Skeletal muscle satellite cell (primary cell): ENCODE results near the gene ABCG4. TPM values are rescaled to one million over a fixed set of nuclear protein-coding genes. Genes with fewer than 3 reads are reported as not detected.
"Not testable (repeated sequence)": the region's sequence is repeated elsewhere in the genome, so short reads cannot be mapped to it uniquely, and the experiment has no call there.

Experiments
- H3K27me3 ChIP-seq: 2 replicates; pipeline ENCODE4 v1.7.0; 2013; ENCODE audit warnings: low read length; ENCODE audit not compliant: control insufficient read depth, insufficient read depth
- H3K36me3 ChIP-seq: 2 replicates; pipeline ENCODE4 v1.7.0; 2013; ENCODE audit warnings: mild to moderate bottlenecking, control low read depth, low read length; ENCODE audit not compliant: insufficient read depth
- H3K4me1 ChIP-seq: 2 replicates; pipeline ENCODE4 v1.7.0; 2013; ENCODE audit warnings: low read length; ENCODE audit not compliant: control insufficient read depth, insufficient read depth
- H3K4me2 ChIP-seq: 2 replicates; pipeline ENCODE4 v1.7.0; 2013; ENCODE audit warnings: mild to moderate bottlenecking, low read length
- H3K4me3 ChIP-seq: 2 replicates; pipeline ENCODE4 v1.7.0; 2013; ENCODE audit warnings: low read length
- H3K9ac ChIP-seq: 2 replicates; pipeline ENCODE4 v1.7.0; 2013; ENCODE audit warnings: mild to moderate bottlenecking, low read depth, low read length, moderate library complexity
- H3K9me3 ChIP-seq: replicated peaks from 2 replicates; pipeline ENCODE4 v1.7.0; 2013; ENCODE audit warnings: mild to moderate bottlenecking, control low read depth, low read length
- total RNA-seq: library from RNA; depleted of rRNA; stranded (reverse); fragments of >200 nt; gene quantifications from 2 replicates; pipeline ENCODE4 v1.2.3, GENCODE V29; 2012; rRNA removed

ABCG4 gene
- not detected in 2 replicates for total RNA-seq

GRCh38 chr11:119149018-119149785, at the start of gene ABCG4:
Gene ABCG4, plus strand, starts transcription at chr11:119149052. Its CDS starts 914 bp downstream, at chr11:119149966.
- no peaks in the 10 kb centered on the region for H3K36me3 ChIP-seq
- H3K4me2 ChIP-seq, result peak within 1 kb of the TSS; percentile 96
- peaks cover 52% of the 10 kb centered on the region for H3K27me3 ChIP-seq
- peaks cover 10% of the 10 kb centered on the region for H3K4me1 ChIP-seq
- no peaks in the 10 kb centered on the region for H3K9me3 ChIP-seq
- H3K4me3 ChIP-seq, result peak within 1 kb of the TSS; percentile 76
- H3K9ac ChIP-seq, result peak within 1 kb of the TSS; percentile 49

- peaks cover 24% of the 10 kb centered on the region for H3K4me1 ChIP-seq
- H3K27me3 ChIP-seq, result no peaks in the 10 kb centered on the region
- H3K4me3 ChIP-seq, result peak overlapping the region; percentile 81
- peak overlapping the region; percentile 84 for H3K4me2 ChIP-seq
- H3K9ac ChIP-seq, result no peak overlapping the region
- H3K36me3 ChIP-seq, result peaks cover 27% of the 10 kb centered on the region
- H3K9me3 ChIP-seq, result no peaks in the 10 kb centered on the region
These were observed 49.1 kb upstream of the ABCG4 start for GRCh38 chr11:119099711-119100110.

- Histone ChIP-seq H3K4me1 (peaks cover 24% of the 10 kb centered on the region), H3K4me3 (peak overlapping the region; percentile 81), H3K4me2 (peak overlapping the region; percentile 84), H3K9me3 (no peaks in the 10 kb centered on the region), H3K27me3 (no peaks in the 10 kb centered on the region), H3K9ac (peak overlapping the region; percentile 85), H3K36me3 (peaks cover 27% of the 10 kb centered on the region)
These were observed 48.4 kb upstream of the ABCG4 start for GRCh38 chr11:119100246-119100970.

- peaks cover 27% of the 10 kb centered on the region for H3K36me3 ChIP-seq
- peak overlapping the region; percentile 85 for H3K9ac ChIP-seq
- H3K4me2 ChIP-seq, result peak overlapping the region; percentile 84
- no peaks in the 10 kb centered on the region for H3K27me3 ChIP-seq
- peaks cover 18% of the 10 kb centered on the region for H3K4me1 ChIP-seq
- H3K9me3 ChIP-seq, result no peaks in the 10 kb centered on the region
- peak overlapping the region; percentile 81 for H3K4me3 ChIP-seq
These were observed 47.7 kb upstream of the ABCG4 start for GRCh38 chr11:119100994-119101758.

GRCh38 chr11:119101759-119102423, 47.0 kb upstream of the ABCG4 start, which contains the start of gene DPAGT1:
Gene DPAGT1, minus strand, starts transcription at chr11:119101853. Its CDS starts 198 bp downstream, at chr11:119101655.
- Histone ChIP-seq H3K9me3 (no peaks in the 10 kb centered on the region), H3K4me1 (peaks cover 22% of the 10 kb centered on the region), H3K36me3 (peaks cover 21% of the 10 kb centered on the region)

GRCh38 chr11:119103161-119103664, 45.6 kb upstream of the ABCG4 start:
- peaks cover 26% of the 10 kb centered on the region for H3K4me1 ChIP-seq
- not testable (repeated sequence) for H3K9me3 ChIP-seq, H3K27me3 ChIP-seq, H3K36me3 ChIP-seq
- peak overlapping the region; percentile 81 for H3K4me3 ChIP-seq
- peak overlapping the region; percentile 85 for H3K9ac ChIP-seq
- peak overlapping the region; percentile 84 for H3K4me2 ChIP-seq

More at GRCh38 chr11:119101759-119102423, 47.0 kb upstream of the ABCG4 start, which contains the start of gene DPAGT1:
- peak within 1 kb of the TSS; percentile 84 for H3K4me2 ChIP-seq
- no peaks in the 10 kb centered on the region for H3K27me3 ChIP-seq
- H3K9ac ChIP-seq, result peak within 1 kb of the TSS; percentile 85
- H3K4me3 ChIP-seq, result peak within 1 kb of the TSS; percentile 81

- H3K4me1 ChIP-seq, result peaks cover 32% of the 10 kb centered on the region
- H3K36me3 ChIP-seq, result peaks cover 2% of the 10 kb centered on the region
- no peaks in the 10 kb centered on the region for H3K27me3 ChIP-seq
- H3K4me3 ChIP-seq, result no peak overlapping the region
- H3K9me3 ChIP-seq, result no peaks in the 10 kb centered on the region
- no peak overlapping the region for H3K4me2 ChIP-seq
- H3K9ac ChIP-seq, result no peak overlapping the region
These were observed 45.1 kb upstream of the ABCG4 start for GRCh38 chr11:119103793-119104192.

GRCh38 chr11:119106564-119107537, 42.0 kb upstream of the ABCG4 start, which contains the start of gene C2CD2L:
Gene C2CD2L, plus strand, starts transcription at chr11:119107344. Its CDS starts 398 bp downstream, at chr11:119107742.
- no peaks in the 10 kb centered on the region for H3K9me3 ChIP-seq
- peak within 1 kb of the TSS; percentile 88 for H3K4me3 ChIP-seq
- H3K9ac ChIP-seq, result peak within 1 kb of the TSS; percentile 82
- peaks cover 26% of the 10 kb centered on the region for H3K4me1 ChIP-seq
- H3K27me3 ChIP-seq, result no peaks in the 10 kb centered on the region
- H3K4me2 ChIP-seq, result peak within 1 kb of the TSS; percentile 94
- peaks cover 13% of the 10 kb centered on the region for H3K36me3 ChIP-seq

GRCh38 chr11:119107538-119108145, 41.2 kb upstream of the ABCG4 start:
- no peaks in the 10 kb centered on the region for H3K9me3 ChIP-seq
- H3K4me2 ChIP-seq, result peak overlapping the region; percentile 94
- H3K36me3 ChIP-seq, result peaks cover 15% of the 10 kb centered on the region
- H3K27me3 ChIP-seq, result no peaks in the 10 kb centered on the region
- H3K4me1 ChIP-seq, result peaks cover 24% of the 10 kb centered on the region
- H3K4me3 ChIP-seq, result peak overlapping the region; percentile 88
- H3K9ac ChIP-seq, result peak overlapping the region; percentile 82
